Hepatocyte (in vitro differentiated cells): ENCODE measurements around the gene OR2S2.

Experiments
- EZH2 ChIP-seq: fragments of 200-600 bp; sonication (generic); IDR thresholded peaks from 2 replicates; pipeline ENCODE4 v1.6.1; 2016; ENCODE audit warnings: antibody characterized with exemption, mild to moderate bottlenecking, borderline replicate concordance
- EZH2phosphoT487 ChIP-seq: fragments of 200-600 bp; sonication (generic); IDR thresholded peaks from one replicate; pipeline ENCODE4 v1.6.1; 2018; ENCODE audit warnings: antibody characterized with exemption, mild to moderate bottlenecking, low read depth, moderate library complexity; ENCODE audit not compliant: unreplicated experiment, severe bottlenecking
- TF ChIP-seq, protein P1 (sequence below): fragments of 200-600 bp; sonication (generic); IDR thresholded peaks from 2 replicates; pipeline ENCODE4 v1.5.1; 2016; ENCODE audit warnings: antibody characterized with exemption, mild to moderate bottlenecking; ENCODE audit not compliant: poor library complexity

DNA sequence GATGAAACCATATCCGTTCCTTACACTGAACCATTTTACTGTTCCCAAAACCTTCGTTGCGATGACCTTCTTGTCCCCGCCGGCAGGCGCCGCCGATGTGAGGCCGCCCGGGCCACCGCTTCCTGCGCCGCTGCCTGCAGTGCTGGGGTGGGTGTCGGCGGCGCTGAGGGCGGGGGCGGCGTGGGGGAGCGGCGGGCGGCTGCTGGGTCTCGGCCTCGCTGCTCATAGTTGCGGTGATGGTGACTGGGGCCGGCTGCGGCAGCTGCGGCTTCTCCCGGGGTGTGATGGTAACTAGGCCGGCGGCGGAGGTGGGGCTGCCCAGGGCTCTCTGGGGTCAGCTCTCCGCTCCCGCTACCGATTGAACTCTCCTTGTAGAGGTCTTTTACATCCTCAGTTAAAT, 14.1 kb upstream of the OR2S2 start:
- TF ChIP-seq, protein P1, sequence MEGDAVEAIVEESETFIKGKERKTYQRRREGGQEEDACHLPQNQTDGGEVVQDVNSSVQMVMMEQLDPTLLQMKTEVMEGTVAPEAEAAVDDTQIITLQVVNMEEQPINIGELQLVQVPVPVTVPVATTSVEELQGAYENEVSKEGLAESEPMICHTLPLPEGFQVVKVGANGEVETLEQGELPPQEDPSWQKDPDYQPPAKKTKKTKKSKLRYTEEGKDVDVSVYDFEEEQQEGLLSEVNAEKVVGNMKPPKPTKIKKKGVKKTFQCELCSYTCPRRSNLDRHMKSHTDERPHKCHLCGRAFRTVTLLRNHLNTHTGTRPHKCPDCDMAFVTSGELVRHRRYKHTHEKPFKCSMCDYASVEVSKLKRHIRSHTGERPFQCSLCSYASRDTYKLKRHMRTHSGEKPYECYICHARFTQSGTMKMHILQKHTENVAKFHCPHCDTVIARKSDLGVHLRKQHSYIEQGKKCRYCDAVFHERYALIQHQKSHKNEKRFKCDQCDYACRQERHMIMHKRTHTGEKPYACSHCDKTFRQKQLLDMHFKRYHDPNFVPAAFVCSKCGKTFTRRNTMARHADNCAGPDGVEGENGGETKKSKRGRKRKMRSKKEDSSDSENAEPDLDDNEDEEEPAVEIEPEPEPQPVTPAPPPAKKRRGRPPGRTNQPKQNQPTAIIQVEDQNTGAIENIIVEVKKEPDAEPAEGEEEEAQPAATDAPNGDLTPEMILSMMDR = no peak
- TF ChIP-seq EZH2 (peak; percentile 49), EZH2phosphoT487 (no peak)
